Activated gamma-delta T cell treated with Interleukin-2 at 50 U/mL for 16 hours (primary cell): Measurements from ENCODE around the gene RNF227.

Source experiments
- DNase-seq: peaks from one replicate; pipeline ENCODE4 v3.0.0-alpha.2; 2020

Gene RNF227

GRCh38 chr17:7929158-7930023 is 13.3 kb upstream of the RNF227 start, which contains the start of gene KCNAB3:
TSS of gene KCNAB3 (minus strand) at chr17:7929856. CDS start at chr17:7929435, 421 bp downstream.
- no peak for DNase-seq

GRCh38 chr17:7927596-7927995 is 11.5 kb upstream of the RNF227 start:
- DNase-seq, result no peak

DNA sequence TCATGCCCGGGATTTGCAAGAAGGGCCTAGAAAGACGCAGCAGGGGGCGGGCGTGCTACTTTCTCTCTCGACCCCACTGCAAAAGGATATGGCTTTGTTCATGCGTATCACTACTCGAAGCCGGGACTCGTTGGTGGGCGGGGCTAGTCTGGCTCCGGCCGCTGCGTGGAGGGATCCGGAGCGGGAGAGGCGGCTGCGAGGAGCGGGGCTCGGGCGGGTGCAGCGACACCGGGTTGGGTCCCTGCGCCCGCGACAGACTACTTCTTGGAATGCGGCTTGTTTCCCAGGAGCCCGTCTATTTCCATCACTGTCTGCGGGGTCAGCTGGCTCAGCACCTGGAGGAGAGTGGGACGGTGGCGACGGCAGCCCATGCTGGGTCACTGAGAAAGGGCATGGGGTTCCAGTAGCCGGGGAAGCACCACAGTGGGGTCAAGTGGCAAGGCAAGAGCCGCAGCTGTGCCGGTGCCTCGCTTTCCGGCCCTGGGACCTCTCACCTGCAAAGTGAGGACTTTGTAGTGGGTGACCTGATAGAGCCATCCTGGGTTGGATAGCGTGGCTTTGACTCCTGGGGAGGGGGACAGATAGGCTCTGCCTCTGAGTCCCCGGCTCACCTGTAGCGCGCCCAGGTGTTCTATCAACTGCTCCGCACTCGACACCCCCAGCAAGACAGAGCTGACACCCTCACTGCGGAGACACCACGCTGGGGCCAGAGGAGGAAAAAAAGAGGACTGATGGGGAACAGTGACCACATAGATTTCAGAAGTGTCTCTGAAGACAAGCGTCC is 6.9 kb upstream of the RNF227 start:
- peak; percentile 81 for DNase-seq

GRCh38 chr17:7922269-7922844 is 6.3 kb upstream of the RNF227 start:
- DNase-seq, result no peak

- DNase-seq, result no peak
Measured at GRCh38 chr17:7916808-7917207, 719 bp upstream of the RNF227 start.

DNA sequence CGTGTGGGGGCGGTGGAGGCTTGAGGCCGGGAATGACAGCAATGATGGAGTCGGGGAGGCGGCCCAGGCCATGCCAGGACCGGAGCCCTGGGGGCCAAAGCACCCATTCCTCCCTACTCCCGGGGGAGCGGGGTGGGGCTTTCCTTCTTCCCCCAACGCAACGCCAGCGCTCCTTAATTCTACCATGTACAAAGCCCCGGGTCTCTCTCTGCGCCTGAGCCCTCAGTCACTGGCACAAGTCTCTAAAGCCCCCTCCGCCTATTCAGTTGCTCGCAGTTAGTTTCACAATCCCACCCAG is 245 bp upstream of the RNF227 start:
- DNase-seq, result no peak

DNA sequence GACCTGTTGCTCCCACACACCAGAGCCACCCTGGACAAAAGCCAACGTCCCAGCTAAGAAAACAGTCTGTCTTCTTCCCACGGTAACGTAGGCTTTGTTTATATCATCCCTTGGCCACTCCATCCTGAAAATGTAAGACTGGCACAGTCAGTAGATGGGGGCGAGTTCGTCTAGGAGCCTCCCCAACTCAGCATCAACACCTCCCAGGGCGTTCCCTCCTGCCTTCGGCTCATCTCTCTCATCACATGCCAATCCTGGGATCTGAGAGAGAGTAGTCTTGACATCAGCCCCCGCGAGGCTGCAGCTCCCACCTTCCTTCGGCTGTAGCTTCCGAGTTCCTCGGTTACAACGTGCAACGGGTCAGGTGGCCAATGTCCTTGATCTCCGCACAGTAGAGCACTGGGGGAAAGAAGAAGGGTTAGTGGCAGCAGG is 894 bp downstream of the RNF227 start:
- no peak for DNase-seq

GRCh38 chr17:7912927-7913524 is 3.1 kb downstream of the RNF227 start:
- peak; percentile 30 for DNase-seq

GRCh38 chr17:7911116-7911515 is 5.0 kb downstream of the RNF227 start:
- no peak for DNase-seq

- DNase-seq, result no peak
Measured at GRCh38 chr17:7910711-7911110, 5.4 kb downstream of the RNF227 start.

GRCh38 chr17:7910281-7910680 is 5.8 kb downstream of the RNF227 start:
- no peak for DNase-seq

DNA sequence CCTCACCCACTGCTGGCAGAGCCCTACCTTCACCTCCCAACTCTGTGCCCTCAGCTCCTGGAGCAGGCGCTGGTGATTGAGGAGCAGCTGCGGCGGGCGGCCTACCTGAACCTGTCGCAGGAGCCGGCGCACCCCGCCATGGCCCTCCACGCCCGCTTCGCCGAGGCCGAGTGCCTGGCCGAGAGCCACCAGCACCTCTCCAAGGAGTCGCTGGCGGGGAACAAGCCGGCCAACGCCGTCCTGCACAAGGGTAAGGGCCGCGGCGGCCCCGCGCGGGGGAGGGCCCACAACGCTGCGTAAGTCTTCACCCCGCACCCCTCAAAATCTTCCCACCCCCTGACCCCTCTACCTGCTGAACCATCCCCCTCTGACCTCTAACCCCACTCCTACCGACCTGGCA is 7.0 kb downstream of the RNF227 start:
- DNase-seq, result no peak

DNA sequence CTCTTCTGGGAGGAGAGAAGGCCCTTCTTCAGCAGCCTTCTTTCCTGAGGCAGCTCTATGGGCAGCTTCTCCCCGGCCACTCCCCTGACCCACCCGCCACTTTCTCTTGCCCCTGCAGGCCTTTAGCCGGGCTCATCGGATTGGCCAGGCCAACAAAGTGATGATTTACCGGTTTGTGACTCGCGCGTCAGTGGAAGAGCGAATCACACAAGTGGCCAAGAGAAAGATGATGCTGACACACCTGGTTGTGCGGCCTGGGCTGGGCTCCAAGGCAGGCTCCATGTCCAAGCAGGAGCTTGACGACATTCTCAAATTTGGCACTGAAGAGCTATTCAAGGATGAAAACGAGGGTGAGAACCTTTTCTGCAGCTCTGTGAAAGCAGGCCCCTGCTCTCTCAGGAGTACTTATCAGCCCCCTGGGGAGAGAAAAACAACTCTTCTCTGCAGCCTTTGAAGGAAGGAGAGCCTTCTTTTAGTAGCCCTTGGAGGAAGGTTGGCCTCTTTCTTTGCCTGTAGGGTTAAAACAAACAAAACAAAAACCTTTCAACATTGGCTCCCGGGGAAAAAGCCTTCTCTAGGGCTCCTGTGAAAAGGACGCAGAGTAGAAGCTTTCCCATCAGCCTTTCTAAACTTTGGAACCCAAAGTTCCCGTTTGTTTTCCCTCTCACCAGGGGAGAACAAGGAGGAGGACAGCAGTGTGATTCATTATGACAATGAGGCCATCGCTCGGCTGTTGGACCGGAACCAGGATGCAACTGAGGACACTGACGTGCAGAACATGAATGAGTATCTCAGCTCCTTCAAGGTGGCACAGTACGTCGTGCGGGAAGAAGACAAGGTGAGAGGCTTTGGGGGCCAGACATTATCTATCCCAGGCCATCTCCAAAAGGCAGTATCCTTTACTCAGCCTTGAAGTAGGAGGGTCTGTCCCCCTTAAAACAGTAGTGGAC is 12.7 kb downstream of the RNF227 start:
- DNase-seq, result no peak

DNA sequence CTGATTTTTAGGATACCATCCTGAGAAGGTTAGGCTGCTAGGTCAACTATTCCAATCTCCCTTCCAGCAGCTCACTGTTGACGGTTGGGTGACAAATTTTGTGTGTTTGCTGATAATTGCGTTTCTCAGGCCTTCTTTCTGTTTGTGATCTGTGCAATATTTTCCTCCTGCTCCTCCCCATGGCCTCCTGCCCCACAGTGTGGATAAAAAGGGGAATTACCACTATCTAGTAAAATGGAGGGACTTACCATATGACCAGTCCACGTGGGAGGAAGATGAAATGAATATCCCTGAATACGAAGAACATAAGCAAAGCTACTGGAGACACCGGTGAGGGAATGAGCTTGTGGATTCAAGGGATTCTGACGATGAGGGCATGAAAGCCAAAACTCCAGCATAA is 18.3 kb downstream of the RNF227 start:
- DNase-seq, result no peak

- no peak for DNase-seq
Measured at GRCh38 chr17:7897090-7897489, 19.0 kb downstream of the RNF227 start.

DNA sequence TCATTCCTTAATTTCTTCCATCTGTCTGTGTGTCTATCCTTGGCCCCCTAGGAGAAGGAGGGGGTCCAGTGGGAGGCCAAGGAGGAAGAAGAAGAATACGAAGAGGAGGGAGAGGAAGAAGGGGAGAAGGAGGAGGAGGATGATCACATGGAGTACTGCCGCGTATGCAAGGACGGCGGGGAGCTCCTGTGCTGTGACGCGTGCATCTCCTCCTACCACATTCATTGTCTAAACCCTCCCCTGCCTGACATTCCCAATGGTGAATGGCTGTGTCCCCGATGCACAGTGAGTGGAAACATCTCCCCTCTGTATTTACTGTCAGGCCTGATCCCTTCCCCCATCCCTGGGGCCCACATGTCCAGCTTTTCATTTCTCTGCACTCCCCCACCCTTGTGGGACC is 21.2 kb downstream of the RNF227 start:
- no peak for DNase-seq

- no peak for DNase-seq
Measured at GRCh38 chr17:7894226-7894625, 21.9 kb downstream of the RNF227 start.

GRCh38 chr17:7893187-7893880 is 22.8 kb downstream of the RNF227 start:
- DNase-seq, result no peak

GRCh38 chr17:7889166-7889955 is 26.7 kb downstream of the RNF227 start:
- DNase-seq, result peak; percentile 15

DNA sequence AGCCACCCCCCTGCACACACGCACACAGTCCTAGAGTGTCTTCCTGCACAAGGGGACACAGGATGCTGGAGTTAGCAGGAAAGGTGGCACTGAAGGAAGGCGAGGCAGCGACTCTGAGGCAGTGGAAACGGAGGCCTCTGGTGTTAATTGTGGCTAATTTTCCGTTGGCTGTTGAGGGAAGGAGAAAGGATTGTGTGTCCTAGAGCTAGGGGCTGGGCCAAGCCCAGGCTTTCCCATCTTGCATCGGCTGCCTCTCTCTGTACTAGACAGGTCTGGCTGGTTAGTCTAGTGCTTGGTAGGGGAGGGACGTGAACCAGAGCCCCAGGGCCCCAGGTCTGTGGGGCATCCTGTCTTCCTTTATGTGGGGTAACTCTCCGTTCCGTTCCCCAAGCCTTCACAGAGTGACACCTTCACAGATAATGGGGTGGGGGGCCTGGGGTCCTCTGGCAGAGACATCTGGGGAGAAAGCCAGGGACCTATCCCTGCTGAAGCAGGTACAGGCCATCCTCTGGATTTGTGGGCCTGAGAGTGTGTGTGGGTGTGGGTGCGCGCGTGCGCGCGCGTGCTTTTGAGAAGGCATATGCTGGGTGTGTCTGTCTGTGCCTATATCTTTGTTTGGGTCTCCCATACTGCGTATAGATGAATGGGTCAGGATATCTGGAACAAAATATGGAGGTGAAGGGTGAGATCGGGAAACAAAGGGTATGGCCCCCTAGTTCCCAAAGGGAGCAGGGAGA is 27.7 kb downstream of the RNF227 start, which contains the start of gene CHD3:
Gene CHD3 (plus strand): TSS at position 606 of the 737 bp plus-strand sequence. CDS start 212 bp downstream, outside the sequence.
- DNase-seq, result peak; percentile 17
